Medulla oblongata (tissue), 1 donor: ENCODE data around the gene ARMH1.
"Not testable (repeated sequence)": the region's sequence is repeated elsewhere in the genome, so short reads cannot be mapped to it uniquely, and the experiment has no call there.

Experiments
- DNase-seq: peaks from one replicate; pipeline ENCODE4 v3.0.0-alpha.2; 2015; ENCODE audit errors: extremely low spot score

The ARMH1 gene

GRCh38 chr1:44695671-44696070 is 21.2 kb downstream of the ARMH1 start:
- DNase-seq = no peak

GRCh38 chr1:44696101-44696500 is 21.6 kb downstream of the ARMH1 start:
- DNase-seq = no peak

GRCh38 chr1:44696789-44697345 is 22.4 kb downstream of the ARMH1 start:
- no peak for DNase-seq

GRCh38 chr1:44698138-44698537 is 23.6 kb downstream of the ARMH1 start:
- no peak for DNase-seq

GRCh38 chr1:44699375-44699774 is 24.9 kb downstream of the ARMH1 start:
- not testable (repeated sequence) for DNase-seq

- DNase-seq = no peak
Measured at GRCh38 chr1:44700573-44700972, 26.1 kb downstream of the ARMH1 start.

GRCh38 chr1:44701141-44701573 is 26.6 kb downstream of the ARMH1 start:
- DNase-seq = no peak

- DNase-seq = no peak
Measured at GRCh38 chr1:44705470-44705869, 31.0 kb downstream of the ARMH1 start.

- DNase-seq = no peak
Measured at GRCh38 chr1:44705938-44706337, 31.4 kb downstream of the ARMH1 start.

GRCh38 chr1:44707112-44707881 is 32.8 kb downstream of the ARMH1 start:
- DNase-seq = no peak

GRCh38 chr1:44707959-44708831 is 33.7 kb downstream of the ARMH1 start:
- DNase-seq = peak; percentile 82

GRCh38 chr1:44713321-44713781 is 38.8 kb downstream of the ARMH1 start:
- no peak for DNase-seq

- no peak for DNase-seq
Measured at GRCh38 chr1:44714532-44714931, 40.0 kb downstream of the ARMH1 start.

- DNase-seq = peak; percentile 85
Measured at GRCh38 chr1:44714944-44715571, 40.5 kb downstream of the ARMH1 start.

GRCh38 chr1:44717156-44717555 is 42.6 kb downstream of the ARMH1 start:
- no peak for DNase-seq

- DNase-seq = no peak
Measured at GRCh38 chr1:44717653-44718052, 43.1 kb downstream of the ARMH1 start.

- no peak for DNase-seq
Measured at GRCh38 chr1:44718091-44718490, 43.6 kb downstream of the ARMH1 start.

GRCh38 chr1:44719318-44719717 is 44.8 kb downstream of the ARMH1 start:
- no peak for DNase-seq

GRCh38 chr1:44720281-44720680 is 45.8 kb downstream of the ARMH1 start:
- no peak for DNase-seq

GRCh38 chr1:44721485-44722361 is 47.2 kb downstream of the ARMH1 start:
- DNase-seq = peak; percentile 74

- DNase-seq = no peak
Measured at GRCh38 chr1:44723064-44723463, 48.5 kb downstream of the ARMH1 start.
